Panc1 (cell line): ENCODE measurements around the gene PARVB. TPM values are rescaled to one million over a fixed set of nuclear protein-coding genes. Genes with fewer than 3 reads are reported as not detected.

Source experiments
- ATAC-seq: fragments of 200-7000 bp; cut with Tn5 transposase; 2 replicates; pipeline ENCODE4 v1.9.1; 2020; ENCODE audit warnings: mild to moderate bottlenecking, moderate library complexity
- BruUV-seq: library from RNA; stranded (reverse); fragments of 400-500 nt; replicated peaks from 2 replicates; lab custom pipeline; 2021; lab: Mats Ljungman, UMichigan
- CTCF ChIA-PET: fragments of 300-600 bp; sonication (Branson Sonifier 250); formaldehyde crosslinking; loops from one replicate; lab custom pipeline; 2022; ENCODE audit warnings: antibody characterized with exemption; lab: Charles Lee
- POLR2A ChIA-PET: fragments of 300-600 bp; sonication (Branson Sonifier 250); formaldehyde crosslinking; loops from one replicate; lab custom pipeline; 2022; ENCODE audit warnings: antibody characterized with exemption; lab: Charles Lee
- DNase-seq: peaks from one replicate; pipeline ENCODE4 v3.0.0-alpha.2; 2010; ENCODE audit warnings: low read depth, low spot score
- H3K27ac ChIP-seq: 2 replicates; pipeline ENCODE4 v1.5.1; 2011; ENCODE audit warnings: mild to moderate bottlenecking, low read length, inconsistent platforms
- H3K27me3 ChIP-seq: fragments of 200-500 bp; sonication (Bioruptor generic); 2 replicates; pipeline ENCODE4 v1.6.0; 2014; ENCODE audit warnings: low read length, inconsistent platforms; ENCODE audit not compliant: control insufficient read depth, insufficient read depth
- H3K36me3 ChIP-seq: fragments of 200-500 bp; sonication (Bioruptor generic); 2 replicates; pipeline ENCODE4 v1.5.1; 2014; ENCODE audit warnings: inconsistent platforms, mild to moderate bottlenecking, low read length, moderate library complexity; ENCODE audit not compliant: control insufficient read depth, insufficient read depth
- H3K4me1 ChIP-seq: 2 replicates; pipeline ENCODE4 v1.5.1; 2011; ENCODE audit warnings: inconsistent platforms, mild to moderate bottlenecking, low read length, moderate library complexity; ENCODE audit not compliant: control insufficient read depth, insufficient read depth
- H3K4me3 ChIP-seq, 2 experiments: 2 replicates each; pipeline ENCODE4 v1.5.1; 2011 to 2012; ENCODE audit warnings: low read depth in 2 of 2, low read length in 2 of 2, mild to moderate bottlenecking in 2 of 2, inconsistent platforms in 1 of 2, moderate library complexity in 1 of 2
- H3K9me3 ChIP-seq: fragments of 200-500 bp; sonication (Bioruptor generic); 2 replicates; pipeline ENCODE4 v1.5.1; 2014; ENCODE audit warnings: low read depth, mild to moderate bottlenecking, inconsistent platforms, low read length, moderate library complexity; ENCODE audit not compliant: control insufficient read depth, insufficient read depth
- POLR2AphosphoS5 ChIP-seq: IDR thresholded peaks from 2 replicates; pipeline ENCODE4 v1.6.1; 2012; ENCODE audit warnings: mild to moderate bottlenecking, low read depth, low read length, moderate library complexity
- REST ChIP-seq, 2 experiments: IDR thresholded peaks; 2 replicates each; pipeline ENCODE4 v1.6.1; 2011 to 2012; ENCODE audit warnings: low read depth in 2 of 2, control low read depth in 1 of 2, low read length in 1 of 2, mild to moderate bottlenecking in 1 of 2, moderate library complexity in 1 of 2; ENCODE audit not compliant: insufficient read depth in 1 of 2
- SIN3A ChIP-seq: IDR thresholded peaks from 2 replicates; pipeline ENCODE4 v1.6.1; 2012; ENCODE audit warnings: low read depth, mild to moderate bottlenecking, low read length, moderate library complexity, borderline replicate concordance; ENCODE audit not compliant: insufficient read depth
- TCF7L2 ChIP-seq: IDR thresholded peaks from 2 replicates; pipeline ENCODE4 v1.6.1; 2011; ENCODE audit warnings: mild to moderate bottlenecking, low read depth, low read length, inconsistent platforms
- in situ Hi-C: cut with HindIII; loops from 2 replicates; pipeline ENCODE4 v1.10.0; 2016; ENCODE audit warnings: low sequenced_read_pairs, low pct_unique_long_range_greater_than_20kb
- intact Hi-C: fragments of 100-400 bp; cut with micrococcal nuclease; formaldehyde crosslinking; loops from one replicate; pipeline ENCODE4 v1.10.0; 2022; ENCODE audit not compliant: unreplicated experiment
- total RNA-seq: library from RNA; stranded (reverse); gene quantifications from one replicate; pipeline ENCODE4 v1.2.1, GENCODE V29; 2021; ENCODE audit not compliant: unreplicated experiment
- TF ChIP-seq, protein P1 (sequence below): fragments of 450-650 bp; IDR thresholded peaks from 2 replicates; pipeline ENCODE4 v1.5.1; 2017; ENCODE audit warnings: mild to moderate bottlenecking

PARVB gene
- total RNA-seq, 1 experiment from 2014 or later: 28.1 TPM

- Histone ChIP-seq H3K4me1 (0 out of 2 replicates have a peak, but pooled peaks cover 3% of the 10 kb centered on the region), H3K9me3 (no peaks in the 10 kb centered on the region), H3K27ac (no peak overlapping the region), H3K36me3 (no peaks in the 10 kb centered on the region), H3K4me3 (no peak overlapping the region), H3K27me3 (no peaks in the 10 kb centered on the region)
- CTCF ChIA-PET: no interaction called here
- intact Hi-C loops: no loop called here
- BruUV-seq: no TSS peak
- DNase-seq (no peak), ATAC-seq (no peak)
- TF ChIP-seq TCF7L2: peak; percentile 44; the same call in 1 of the 2 replicates
- TF ChIP-seq REST (IDR thresholded peaks at IDR 0.05; ENCODE audit: insufficient read depth in 1 of 2, low read depth in 2 of 2, low read length in 1 of 2): no peak
- no peak for TF ChIP-seq POLR2AphosphoS5
- in situ Hi-C loops: no loop called here
- POLR2A ChIA-PET: no interaction called here
These were observed 169.4 kb downstream of the PARVB start for GRCh38 chr22:44193535-44193891.

DNA sequence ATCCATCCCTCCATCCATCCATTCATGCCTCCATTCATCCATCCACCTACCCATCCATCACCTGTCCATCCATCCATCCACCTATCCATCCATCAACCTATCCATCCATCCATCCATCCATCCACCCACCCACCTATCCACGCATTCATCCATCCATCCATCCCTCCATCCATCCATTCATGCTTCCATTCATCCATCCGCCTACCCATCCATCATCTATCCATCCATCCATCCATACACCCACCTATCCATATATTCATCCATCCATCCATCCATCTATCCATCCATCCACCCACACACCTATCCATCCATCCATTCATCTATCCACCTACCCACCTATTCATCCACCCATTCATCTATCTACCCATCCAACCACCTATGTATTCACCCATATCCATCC, 170.5 kb downstream of the PARVB start:
- Histone ChIP-seq H3K36me3 (no peaks in the 10 kb centered on the region), H3K4me3 (no peak overlapping the region), H3K27ac (no peak overlapping the region), H3K27me3 (no peaks in the 10 kb centered on the region), H3K4me1 (0 out of 2 replicates have a peak, but pooled peaks cover 3% of the 10 kb centered on the region), H3K9me3 (no peaks in the 10 kb centered on the region)
- intact Hi-C loops: no loop called here
- ChIA-PET POLR2A (no interaction called here), CTCF (no interaction called here)
- in situ Hi-C loops: no loop called here
- ATAC-seq: no peak
- no TSS peak for BruUV-seq
- no peak for TF ChIP-seq POLR2AphosphoS5
- no peak for DNase-seq

- H3K36me3 ChIP-seq: no peaks in the 10 kb centered on the region
- no peak overlapping the region for H3K4me3 ChIP-seq
- ATAC-seq (no peak), DNase-seq (no peak)
- H3K4me1 ChIP-seq: 0 out of 2 replicates have a peak, but pooled peaks cover 3% of the 10 kb centered on the region
- BruUV-seq: no TSS peak
- no peak overlapping the region for H3K27ac ChIP-seq
- H3K9me3 ChIP-seq: no peaks in the 10 kb centered on the region
- TF ChIP-seq TCF7L2: no peak
- no peak for TF ChIP-seq POLR2AphosphoS5
- TF ChIP-seq REST (IDR thresholded peaks at IDR 0.05; ENCODE audit: insufficient read depth in 1 of 2, low read depth in 2 of 2, low read length in 1 of 2): no peak
- TF ChIP-seq, protein P1, sequence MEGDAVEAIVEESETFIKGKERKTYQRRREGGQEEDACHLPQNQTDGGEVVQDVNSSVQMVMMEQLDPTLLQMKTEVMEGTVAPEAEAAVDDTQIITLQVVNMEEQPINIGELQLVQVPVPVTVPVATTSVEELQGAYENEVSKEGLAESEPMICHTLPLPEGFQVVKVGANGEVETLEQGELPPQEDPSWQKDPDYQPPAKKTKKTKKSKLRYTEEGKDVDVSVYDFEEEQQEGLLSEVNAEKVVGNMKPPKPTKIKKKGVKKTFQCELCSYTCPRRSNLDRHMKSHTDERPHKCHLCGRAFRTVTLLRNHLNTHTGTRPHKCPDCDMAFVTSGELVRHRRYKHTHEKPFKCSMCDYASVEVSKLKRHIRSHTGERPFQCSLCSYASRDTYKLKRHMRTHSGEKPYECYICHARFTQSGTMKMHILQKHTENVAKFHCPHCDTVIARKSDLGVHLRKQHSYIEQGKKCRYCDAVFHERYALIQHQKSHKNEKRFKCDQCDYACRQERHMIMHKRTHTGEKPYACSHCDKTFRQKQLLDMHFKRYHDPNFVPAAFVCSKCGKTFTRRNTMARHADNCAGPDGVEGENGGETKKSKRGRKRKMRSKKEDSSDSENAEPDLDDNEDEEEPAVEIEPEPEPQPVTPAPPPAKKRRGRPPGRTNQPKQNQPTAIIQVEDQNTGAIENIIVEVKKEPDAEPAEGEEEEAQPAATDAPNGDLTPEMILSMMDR: no peak
- no peak for TF ChIP-seq SIN3A
- CTCF ChIA-PET: no interaction called here
- POLR2A ChIA-PET: no interaction called here
- in situ Hi-C loops (no loop called here), intact Hi-C loops (no loop called here)
- H3K27me3 ChIP-seq: no peaks in the 10 kb centered on the region
These were observed 171.2 kb downstream of the PARVB start for GRCh38 chr22:44195189-44195871.
